Vagina (tissue), 2 donors: Measurements from ENCODE around the gene KRTAP10-4. TPM values are rescaled to one million over a fixed set of nuclear protein-coding genes. Genes with fewer than 3 reads are reported as not detected.

Experiments used
- DNase-seq, 2 donors: peaks; one replicate each; pipeline ENCODE4 v3.0.0-alpha.2; 2017; ENCODE audit errors: extremely low spot score in 2 of 2
- H3K27ac ChIP-seq: fragments of 200-600 bp; sonication (generic); one replicate; pipeline ENCODE4 v1.5.1; 2019
- H3K27me3 ChIP-seq: fragments of 200-600 bp; sonication (generic); one replicate; pipeline ENCODE4 v1.5.1; 2019
- H3K36me3 ChIP-seq, 2 donors: fragments of 200-600 bp; sonication (generic); one replicate each; pipeline ENCODE4 v1.5.1; 2017 to 2019
- H3K4me1 ChIP-seq: fragments of 200-600 bp; sonication (generic); one replicate; pipeline ENCODE4 v1.5.1; 2019
- H3K4me3 ChIP-seq, 2 donors: fragments of 200-600 bp; sonication (generic); 1 replicate in 1 of 2; 2 replicates in 1 of 2; pipeline ENCODE4 v1.5.1; 2016 to 2019
- H3K9me3 ChIP-seq: fragments of 200-600 bp; sonication (generic); one replicate; pipeline ENCODE4 v1.5.1; 2019
- POLR2A ChIP-seq, 2 donors: fragments of 450-650 bp; IDR thresholded peaks; one replicate each; pipeline ENCODE4 v1.6.1; 2017; ENCODE audit warnings: antibody characterized with exemption in 2 of 2, mild to moderate bottlenecking in 2 of 2, moderate library complexity in 2 of 2
- POLR2AphosphoS5 ChIP-seq, 2 donors: sonication (generic); formaldehyde crosslinking; IDR thresholded peaks; one replicate each; pipeline ENCODE4 v1.9.0; 2017; ENCODE audit warnings: antibody characterized with exemption in 2 of 2, mild to moderate bottlenecking in 2 of 2, low read depth in 1 of 2; ENCODE audit not compliant: insufficient read depth in 1 of 2
- intact Hi-C: fragments of 100-400 bp; cut with DNase I; formaldehyde crosslinking; loops from one replicate; pipeline ENCODE4 v1.15.1; 2023
- total RNA-seq: library from RNA; depleted of rRNA; stranded (reverse); fragments of >200 nt; gene quantifications from one replicate; pipeline ENCODE4 v1.2.3, GENCODE V29; 2016
- TF ChIP-seq, protein P1 (sequence below), 3 experiments: fragments of 450-650 bp in 2 of 3; fragments of 200-600 bp in 1 of 3; sonication (generic) in 1 of 3; IDR thresholded peaks; one replicate each; pipeline ENCODE4 v1.5.1; 2017 to 2019; ENCODE audit warnings: antibody characterized with exemption in 3 of 3, mild to moderate bottlenecking in 2 of 3, moderate library complexity in 2 of 3

Gene KRTAP10-4
- total RNA-seq, 1 donor from 2014 or later = not detected

DNA sequence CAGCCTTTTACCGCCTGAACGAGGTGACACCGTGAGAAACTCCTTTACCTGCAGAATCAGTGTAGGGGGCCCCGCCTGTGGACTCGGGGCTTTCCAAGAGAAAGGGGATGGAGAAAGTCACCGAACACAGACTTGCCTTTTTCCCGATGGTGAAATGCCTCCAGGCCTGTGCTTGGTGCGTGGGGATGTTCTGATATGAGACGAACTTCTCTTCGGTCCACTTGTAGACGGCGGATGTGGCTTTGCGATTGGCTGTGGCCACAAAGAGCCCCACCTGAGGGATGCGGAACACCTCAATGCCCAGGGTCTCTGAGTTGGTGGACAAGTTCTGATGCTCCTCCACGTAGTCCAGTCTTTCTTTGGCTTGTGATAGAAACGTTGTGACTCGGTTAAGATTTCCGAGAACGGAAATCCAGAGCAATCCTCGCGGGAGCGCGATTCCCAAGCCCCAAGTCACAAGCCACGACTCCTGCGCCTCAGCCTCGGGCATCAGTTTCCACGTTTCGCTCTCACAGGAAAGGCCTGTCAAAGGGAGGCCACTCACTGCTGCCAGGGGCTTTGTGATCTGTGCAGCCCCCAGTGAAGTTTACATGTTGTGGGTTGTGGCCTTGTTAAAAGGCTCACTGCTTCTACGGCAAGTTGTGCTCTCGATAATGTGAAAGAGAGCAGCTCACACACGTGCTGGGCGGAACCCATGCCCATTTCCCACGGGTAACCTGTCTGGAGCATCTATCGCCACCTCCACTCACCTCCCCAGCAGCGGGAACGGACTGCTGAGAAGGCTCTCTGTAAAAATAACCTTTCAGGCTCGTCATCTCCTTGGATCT, 46.2 kb upstream of the KRTAP10-4 start:
- Histone ChIP-seq H3K9me3 (no peaks in the 10 kb centered on the region), H3K4me1 (no peaks in the 10 kb centered on the region), H3K27me3 (no peaks in the 10 kb centered on the region), H3K4me3 (no peak overlapping the region), H3K36me3 (no peaks in the 10 kb centered on the region), H3K27ac (no peak overlapping the region)
- TF ChIP-seq, protein P1, sequence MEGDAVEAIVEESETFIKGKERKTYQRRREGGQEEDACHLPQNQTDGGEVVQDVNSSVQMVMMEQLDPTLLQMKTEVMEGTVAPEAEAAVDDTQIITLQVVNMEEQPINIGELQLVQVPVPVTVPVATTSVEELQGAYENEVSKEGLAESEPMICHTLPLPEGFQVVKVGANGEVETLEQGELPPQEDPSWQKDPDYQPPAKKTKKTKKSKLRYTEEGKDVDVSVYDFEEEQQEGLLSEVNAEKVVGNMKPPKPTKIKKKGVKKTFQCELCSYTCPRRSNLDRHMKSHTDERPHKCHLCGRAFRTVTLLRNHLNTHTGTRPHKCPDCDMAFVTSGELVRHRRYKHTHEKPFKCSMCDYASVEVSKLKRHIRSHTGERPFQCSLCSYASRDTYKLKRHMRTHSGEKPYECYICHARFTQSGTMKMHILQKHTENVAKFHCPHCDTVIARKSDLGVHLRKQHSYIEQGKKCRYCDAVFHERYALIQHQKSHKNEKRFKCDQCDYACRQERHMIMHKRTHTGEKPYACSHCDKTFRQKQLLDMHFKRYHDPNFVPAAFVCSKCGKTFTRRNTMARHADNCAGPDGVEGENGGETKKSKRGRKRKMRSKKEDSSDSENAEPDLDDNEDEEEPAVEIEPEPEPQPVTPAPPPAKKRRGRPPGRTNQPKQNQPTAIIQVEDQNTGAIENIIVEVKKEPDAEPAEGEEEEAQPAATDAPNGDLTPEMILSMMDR (IDR thresholded peaks at IDR 0.05) = no peak
- TF ChIP-seq POLR2A (IDR thresholded peaks at IDR 0.05) = no peak
- TF ChIP-seq POLR2AphosphoS5 (IDR thresholded peaks at IDR 0.05; ENCODE audit: insufficient read depth in 1 of 2, low read depth in 1 of 2) = no peak
- intact Hi-C loops = no loop called here
- DNase-seq = no peak

DNA sequence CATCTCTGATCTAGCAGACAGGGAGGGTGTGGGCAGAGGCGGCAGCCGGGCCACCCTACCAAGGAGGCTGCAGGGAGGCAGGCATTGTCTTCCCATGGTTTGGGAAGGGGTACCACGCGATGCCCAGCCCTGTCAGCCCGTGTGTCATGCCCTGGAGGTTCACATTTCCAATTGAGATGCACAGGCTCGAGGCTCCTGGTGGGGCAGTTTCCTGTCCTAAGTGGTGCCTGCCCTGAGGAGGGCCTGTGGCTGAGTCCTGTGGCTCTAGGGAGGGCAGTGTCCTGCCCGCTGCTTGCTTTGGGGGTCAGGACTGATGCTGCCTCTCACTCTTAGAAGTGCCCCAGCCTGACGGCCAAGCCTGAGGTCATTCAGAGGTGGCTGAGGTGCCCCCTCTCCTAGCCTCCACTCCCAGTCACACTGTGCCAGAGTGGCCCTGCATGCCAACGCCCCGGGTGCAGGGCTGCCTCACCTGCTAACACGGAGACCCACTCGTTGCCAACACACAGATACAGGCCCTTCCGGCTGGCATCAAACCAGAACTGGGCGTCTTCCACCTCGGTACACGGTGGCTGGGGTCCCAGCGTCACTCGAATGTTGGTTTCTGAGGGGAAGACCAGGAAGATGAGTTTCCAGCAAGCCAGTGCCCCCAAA, 45.4 kb upstream of the KRTAP10-4 start:
- Histone ChIP-seq H3K4me3 (no peak overlapping the region), H3K9me3 (no peaks in the 10 kb centered on the region), H3K4me1 (no peaks in the 10 kb centered on the region), H3K27ac (no peak overlapping the region), H3K27me3 (no peaks in the 10 kb centered on the region), H3K36me3 (no peaks in the 10 kb centered on the region)
- TF ChIP-seq POLR2A (IDR thresholded peaks at IDR 0.05) (no peak), POLR2AphosphoS5 (IDR thresholded peaks at IDR 0.05; ENCODE audit: insufficient read depth in 1 of 2, low read depth in 1 of 2) (no peak)
- TF ChIP-seq, protein P1 (IDR thresholded peaks at IDR 0.05) = no peak
- intact Hi-C loops = no loop called here
- DNase-seq = no peak

GRCh38 chr21:44528634-44528995, 44.9 kb upstream of the KRTAP10-4 start:
- DNase-seq = no peak
- H3K4me1 ChIP-seq = no peaks in the 10 kb centered on the region
- intact Hi-C loops = no loop called here
- no peak overlapping the region for H3K27ac ChIP-seq
- no peaks in the 10 kb centered on the region for H3K27me3 ChIP-seq
- no peaks in the 10 kb centered on the region for H3K9me3 ChIP-seq
- no peaks in the 10 kb centered on the region for H3K36me3 ChIP-seq
- no peak overlapping the region for H3K4me3 ChIP-seq
- TF ChIP-seq POLR2AphosphoS5 (IDR thresholded peaks at IDR 0.05; ENCODE audit: insufficient read depth in 1 of 2, low read depth in 1 of 2) (no peak), POLR2A (IDR thresholded peaks at IDR 0.05) (no peak)
- TF ChIP-seq, protein P1 (IDR thresholded peaks at IDR 0.05) = no peak

DNA sequence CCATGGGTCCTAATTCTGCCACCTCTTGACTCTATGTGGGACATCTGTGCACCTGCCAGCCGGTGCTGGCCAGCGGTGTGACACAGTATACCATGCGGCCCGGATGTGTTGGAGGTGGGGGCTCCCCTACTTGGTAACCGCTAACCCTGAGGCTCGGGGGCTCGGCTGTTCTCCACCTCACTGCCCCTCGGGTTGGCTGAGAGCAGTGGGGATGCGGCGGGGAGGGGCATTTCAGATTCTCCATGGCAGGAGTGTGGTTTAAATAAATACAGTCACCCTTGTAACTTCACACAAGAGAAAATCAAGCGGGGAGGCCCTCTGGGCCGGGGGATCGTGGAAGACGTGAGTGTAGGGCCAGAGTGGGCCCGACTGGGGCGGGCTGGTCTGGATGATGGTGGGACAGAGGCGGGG, 44.5 kb upstream of the KRTAP10-4 start:
- intact Hi-C loops = no loop called here
- no peaks in the 10 kb centered on the region for H3K4me1 ChIP-seq
- H3K36me3 ChIP-seq = no peaks in the 10 kb centered on the region
- no peaks in the 10 kb centered on the region for H3K9me3 ChIP-seq
- DNase-seq = no peak
- H3K4me3 ChIP-seq = no peak overlapping the region
- H3K27ac ChIP-seq = no peak overlapping the region
- no peaks in the 10 kb centered on the region for H3K27me3 ChIP-seq
- TF ChIP-seq POLR2A (IDR thresholded peaks at IDR 0.05) (no peak), POLR2AphosphoS5 (IDR thresholded peaks at IDR 0.05; ENCODE audit: insufficient read depth in 1 of 2, low read depth in 1 of 2) (no peak)
- TF ChIP-seq, protein P1 (IDR thresholded peaks at IDR 0.05) = no peak
